Jurkat, Clone E6-1 (cell line): ENCODE measurements around the gene SLC25A3.
"Not testable (repeated sequence)": the region's sequence is repeated elsewhere in the genome, so short reads cannot be mapped to it uniquely, and the experiment has no call there.

ENCODE experiments used
- DNase-seq: peaks from one replicate; pipeline ENCODE4 v3.0.0-alpha.2; 2011; ENCODE audit warnings: low read depth, low spot score
- H3K4me3 ChIP-seq: 2 replicates; pipeline ENCODE4 v1.5.1; 2011; ENCODE audit warnings: mild to moderate bottlenecking, low read length, control low read depth, moderate library complexity

Gene SLC25A3

GRCh38 chr12:98591209-98591608 lies 2.3 kb upstream of the SLC25A3 start:
- no peak overlapping the region for H3K4me3 ChIP-seq
- DNase-seq = no peak

- peak overlapping the region; percentile 99 for H3K4me3 ChIP-seq
- no peak for DNase-seq
Measured at GRCh38 chr12:98592825-98593322, 612 bp upstream of the SLC25A3 start.

GRCh38 chr12:98594050-98594835 lies 757 bp downstream of the SLC25A3 start:
- DNase-seq = no peak

GRCh38 chr12:98595243-98595988 lies 1.9 kb downstream of the SLC25A3 start:
- peak overlapping the region; percentile 99 for H3K4me3 ChIP-seq
- peak; percentile 64 for DNase-seq

More at GRCh38 chr12:98594050-98594835, 757 bp downstream of the SLC25A3 start:
- peak overlapping the region; percentile 99 for H3K4me3 ChIP-seq

- DNase-seq, H3K4me3 ChIP-seq: not testable (repeated sequence)
Measured at GRCh38 chr12:98597313-98597712, 3.8 kb downstream of the SLC25A3 start.

GRCh38 chr12:98601924-98602323 lies 8.4 kb downstream of the SLC25A3 start:
- DNase-seq = no peak
- no peak overlapping the region for H3K4me3 ChIP-seq

- no peak overlapping the region for H3K4me3 ChIP-seq
- DNase-seq = no peak
Measured at GRCh38 chr12:98606359-98606988, 13.0 kb downstream of the SLC25A3 start.

- DNase-seq = no peak
- no peak overlapping the region for H3K4me3 ChIP-seq
Measured at GRCh38 chr12:98610596-98610995, 17.1 kb downstream of the SLC25A3 start.

- no peak for DNase-seq
- no peak overlapping the region for H3K4me3 ChIP-seq
Measured at GRCh38 chr12:98612696-98613334, 19.3 kb downstream of the SLC25A3 start.

- no peak for DNase-seq
- H3K4me3 ChIP-seq = no peak overlapping the region
Measured at GRCh38 chr12:98618952-98619351, 25.5 kb downstream of the SLC25A3 start.

GRCh38 chr12:98635657-98636323 lies 42.3 kb downstream of the SLC25A3 start:
- H3K4me3 ChIP-seq = no peak overlapping the region
- DNase-seq = no peak

- no peak overlapping the region for H3K4me3 ChIP-seq
- no peak for DNase-seq
Measured at GRCh38 chr12:98637068-98637467, 43.6 kb downstream of the SLC25A3 start.

- no peak overlapping the region for H3K4me3 ChIP-seq
- no peak for DNase-seq
Measured at GRCh38 chr12:98638009-98638408, 44.5 kb downstream of the SLC25A3 start.

- DNase-seq = no peak
- H3K4me3 ChIP-seq = no peak overlapping the region
Measured at GRCh38 chr12:98639491-98639890, 46.0 kb downstream of the SLC25A3 start.

- H3K4me3 ChIP-seq, DNase-seq: not testable (repeated sequence)
Measured at GRCh38 chr12:98642801-98643200, 49.3 kb downstream of the SLC25A3 start.

- H3K4me3 ChIP-seq = peak overlapping the region; percentile 92
- no peak for DNase-seq
Measured at GRCh38 chr12:98644433-98644711, 50.9 kb downstream of the SLC25A3 start.

GRCh38 chr12:98644712-98645571 lies 51.5 kb downstream of the SLC25A3 start, which contains the start of the genes APAF1 and IKBIP:
Gene APAF1 (plus strand): TSS chr12:98645290. CDS start chr12:98648360, 3,070 bp downstream.
Gene IKBIP (minus strand): TSS chr12:98644788. CDS start chr12:98644701, 87 bp downstream.
- H3K4me3 ChIP-seq = peak within 1 kb of the TSS; percentile 92
- peak; percentile 87 for DNase-seq

GRCh38 chr12:98645572-98646067 lies 52.1 kb downstream of the SLC25A3 start:
- no peak for DNase-seq

More at GRCh38 chr12:98645572-98646067, 52.1 kb downstream of the SLC25A3 start:
- peak overlapping the region; percentile 92 for H3K4me3 ChIP-seq
